ENCODE data around the gene DHRS7B.

Gene DHRS7B

GRCh38 chr17:21157586-21158370 lies 31.0 kb downstream of the DHRS7B start:
- DNase-seq (ENCODE audit: low read depth), result no peak

GRCh38 chr17:21160401-21160800 lies 33.6 kb downstream of the DHRS7B start:
- DNase-seq (ENCODE audit: low read depth), result no peak

- DNase-seq (ENCODE audit: low read depth), result no peak
Measured at GRCh38 chr17:21161498-21162393, 35.0 kb downstream of the DHRS7B start.

- no peak for DNase-seq (ENCODE audit: low read depth)
Measured at GRCh38 chr17:21162394-21162775, 35.6 kb downstream of the DHRS7B start.

- DNase-seq (ENCODE audit: low read depth), result no peak
Measured at GRCh38 chr17:21163101-21163500, 36.3 kb downstream of the DHRS7B start.

- DNase-seq (ENCODE audit: low read depth), result no peak
Measured at GRCh38 chr17:21164216-21164615, 37.5 kb downstream of the DHRS7B start.

- no peak for DNase-seq (ENCODE audit: low read depth)
Measured at GRCh38 chr17:21164620-21165019, 37.9 kb downstream of the DHRS7B start.

GRCh38 chr17:21165922-21166594 lies 39.3 kb downstream of the DHRS7B start:
- no peak for DNase-seq (ENCODE audit: low read depth)

- DNase-seq (ENCODE audit: low read depth), result no peak
Measured at GRCh38 chr17:21166595-21167210, 39.9 kb downstream of the DHRS7B start.

GRCh38 chr17:21167303-21167702 lies 40.5 kb downstream of the DHRS7B start:
- no peak for DNase-seq (ENCODE audit: low read depth)

- DNase-seq (ENCODE audit: low read depth), result no peak
Measured at GRCh38 chr17:21168555-21168865, 41.7 kb downstream of the DHRS7B start.

GRCh38 chr17:21169496-21169895 lies 42.7 kb downstream of the DHRS7B start:
- no peak for DNase-seq (ENCODE audit: low read depth)

GRCh38 chr17:21170809-21171208 lies 44.0 kb downstream of the DHRS7B start:
- no peak for DNase-seq (ENCODE audit: low read depth)

GRCh38 chr17:21171309-21171922 lies 44.7 kb downstream of the DHRS7B start:
- peak; percentile 17 for DNase-seq (ENCODE audit: low read depth)

- no peak for DNase-seq (ENCODE audit: low read depth)
Measured at GRCh38 chr17:21171970-21172510, 45.3 kb downstream of the DHRS7B start.

GRCh38 chr17:21172846-21173245 lies 46.1 kb downstream of the DHRS7B start:
- DNase-seq (ENCODE audit: low read depth), result no peak

GRCh38 chr17:21173543-21173942 lies 46.8 kb downstream of the DHRS7B start:
- DNase-seq (ENCODE audit: low read depth), result no peak

- DNase-seq (ENCODE audit: low read depth), result no peak
Measured at GRCh38 chr17:21174186-21174585, 47.4 kb downstream of the DHRS7B start.

- DNase-seq (ENCODE audit: low read depth), result no peak
Measured at GRCh38 chr17:21174713-21175112, 47.9 kb downstream of the DHRS7B start.

GRCh38 chr17:21176773-21177395 lies 50.1 kb downstream of the DHRS7B start:
- DNase-seq (ENCODE audit: low read depth), result no peak

- DNase-seq (ENCODE audit: low read depth), result no peak
Measured at GRCh38 chr17:21177401-21177800, 50.6 kb downstream of the DHRS7B start.
